ENCODE results near the gene SLC25A26. TPM values are rescaled to one million over a fixed set of nuclear protein-coding genes. Genes with fewer than 3 reads are reported as not detected.
A peak's percentile ranks its signal among the peaks of the same experiment; 100 is the strongest.

Gene SLC25A26
- total RNA-seq, 3 donors from 2014 or later: 25.6 to 31.4 (median 30.9) TPM

- intact Hi-C loops (cut with DNase I; ENCODE audit: low total_unique reads): no loop called here
- Histone ChIP-seq H3K27me3 (no peaks in the 10 kb centered on the region), H3K4me1 (no peaks in the 10 kb centered on the region), H3K36me3 (peaks cover 3% of the 10 kb centered on the region), H3K9me3 (no peaks in the 10 kb centered on the region), H3K27ac (no peak overlapping the region), H3K4me3 (no peak overlapping the region)
- no peak for DNase-seq (ENCODE audit: low spot score in 2 of 2)
- TF ChIP-seq CTCF (IDR thresholded peaks at IDR 0.05) (no peak), POLR2A (IDR thresholded peaks at IDR 0.05) (no peak), POLR2AphosphoS5 (IDR thresholded peaks at IDR 0.05) (no peak)
Measured at GRCh38 chr3:66410976-66411375, 190.2 kb downstream of the SLC25A26 start.

GRCh38 chr3:66411474-66411873, 190.7 kb downstream of the SLC25A26 start:
- H3K36me3 ChIP-seq: peaks cover 3% of the 10 kb centered on the region
- H3K27me3 ChIP-seq: no peaks in the 10 kb centered on the region
- no peak for DNase-seq (ENCODE audit: low spot score in 2 of 2)
- H3K9me3 ChIP-seq: no peaks in the 10 kb centered on the region
- intact Hi-C loops (cut with DNase I; ENCODE audit: low total_unique reads): no loop called here
- no peak overlapping the region for H3K4me3 ChIP-seq
- peaks cover 0 to under 1% of the 10 kb centered on the region in 2 donors for H3K4me1 ChIP-seq
- no peak overlapping the region for H3K27ac ChIP-seq
- TF ChIP-seq POLR2AphosphoS5 (IDR thresholded peaks at IDR 0.05) (no peak), POLR2A (IDR thresholded peaks at IDR 0.05) (no peak), CTCF (IDR thresholded peaks at IDR 0.05) (no peak)

- peaks cover 3% of the 10 kb centered on the region for H3K36me3 ChIP-seq
- intact Hi-C loops (cut with DNase I; ENCODE audit: low total_unique reads): no loop called here
Measured at GRCh38 chr3:66411961-66412887, 191.4 kb downstream of the SLC25A26 start.

GRCh38 chr3:66413151-66413751, 192.4 kb downstream of the SLC25A26 start:
- Histone ChIP-seq H3K27me3 (no peaks in the 10 kb centered on the region), H3K27ac (peak overlapping the region in 1 of 2 donors; percentile 9), H3K4me3 (no peak overlapping the region), H3K4me1 (peaks cover 0 to 4% of the 10 kb centered on the region in 2 donors), H3K36me3 (peaks cover 3% of the 10 kb centered on the region), H3K9me3 (no peaks in the 10 kb centered on the region)
- DNase-seq (ENCODE audit: low spot score in 2 of 2): no peak
- TF ChIP-seq POLR2AphosphoS5 (IDR thresholded peaks at IDR 0.05) (no peak), POLR2A (IDR thresholded peaks at IDR 0.05) (no peak), CTCF (IDR thresholded peaks at IDR 0.05) (no peak)
- intact Hi-C loops (cut with DNase I; ENCODE audit: low total_unique reads): loop anchor here (1.0 kb wide), 1 partner anchor 29 kb away; no protein-coding TSS in a partner anchor

More at GRCh38 chr3:66411961-66412887, 191.4 kb downstream of the SLC25A26 start:
- Histone ChIP-seq H3K4me3 (no peak overlapping the region), H3K4me1 (peaks cover 0 to 4% of the 10 kb centered on the region in 2 donors), H3K27ac (no peak overlapping the region), H3K9me3 (no peaks in the 10 kb centered on the region), H3K27me3 (no peaks in the 10 kb centered on the region)
- no peak for DNase-seq (ENCODE audit: low spot score in 2 of 2)
- TF ChIP-seq POLR2A (IDR thresholded peaks at IDR 0.05): no peak
- no peak for TF ChIP-seq POLR2AphosphoS5 (IDR thresholded peaks at IDR 0.05)
- no peak for TF ChIP-seq CTCF (IDR thresholded peaks at IDR 0.05)

GRCh38 chr3:66414846-66415245, 194.0 kb downstream of the SLC25A26 start:
- peaks cover 3% of the 10 kb centered on the region for H3K36me3 ChIP-seq
- H3K4me3 ChIP-seq: no peak overlapping the region
- peak overlapping the region in 1 of 2 donors; percentile 40 for H3K27ac ChIP-seq
- H3K4me1 ChIP-seq: peaks cover 0 to 13% of the 10 kb centered on the region in 2 donors
- intact Hi-C loops (cut with DNase I; ENCODE audit: low total_unique reads): no loop called here
- DNase-seq (ENCODE audit: low spot score in 2 of 2): no peak
- no peak for TF ChIP-seq CTCF (IDR thresholded peaks at IDR 0.05)
- no peak for TF ChIP-seq POLR2AphosphoS5 (IDR thresholded peaks at IDR 0.05)
- TF ChIP-seq POLR2A (IDR thresholded peaks at IDR 0.05): no peak
- no peaks in the 10 kb centered on the region for H3K27me3 ChIP-seq
- no peaks in the 10 kb centered on the region for H3K9me3 ChIP-seq
